Inflammatory macrophage (primary cell): ENCODE data around the gene PAK5.
A peak's percentile ranks its signal among the peaks of the same experiment; 100 is the strongest.
"Not testable (repeated sequence)": the region's sequence is repeated elsewhere in the genome, so short reads cannot be mapped to it uniquely, and the experiment has no call there.

Experiments
- DNase-seq, 2 donors: peaks; one replicate each; pipeline ENCODE4 v3.0.0-alpha.2; 2020 to 2022

PAK5 gene

DNA sequence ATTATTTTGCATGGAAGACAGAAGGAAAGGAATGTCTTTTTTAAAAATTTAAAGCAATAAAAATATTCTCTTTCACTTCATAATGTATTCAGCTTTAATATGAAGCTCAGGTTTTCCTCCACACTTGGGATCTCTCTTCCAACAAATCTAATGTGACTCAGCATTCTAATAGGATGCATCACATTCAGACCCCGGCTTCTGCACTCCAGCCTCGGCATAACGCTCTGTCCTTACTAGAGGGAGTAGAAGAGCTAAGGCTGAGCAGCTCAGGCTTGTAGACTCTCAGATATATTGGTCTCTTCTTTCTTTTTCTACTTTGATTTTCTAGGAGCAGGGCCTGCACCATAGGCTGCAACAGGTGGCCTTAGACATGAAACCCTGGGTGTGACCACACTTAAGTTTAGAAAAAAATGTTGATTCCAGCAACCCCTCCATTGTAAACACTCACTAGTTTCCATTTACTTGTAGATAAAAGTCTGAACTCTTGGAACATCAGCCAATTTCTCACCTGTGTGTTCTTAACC lies 161.7 kb downstream of the PAK5 start:
- DNase-seq = no peak

DNA sequence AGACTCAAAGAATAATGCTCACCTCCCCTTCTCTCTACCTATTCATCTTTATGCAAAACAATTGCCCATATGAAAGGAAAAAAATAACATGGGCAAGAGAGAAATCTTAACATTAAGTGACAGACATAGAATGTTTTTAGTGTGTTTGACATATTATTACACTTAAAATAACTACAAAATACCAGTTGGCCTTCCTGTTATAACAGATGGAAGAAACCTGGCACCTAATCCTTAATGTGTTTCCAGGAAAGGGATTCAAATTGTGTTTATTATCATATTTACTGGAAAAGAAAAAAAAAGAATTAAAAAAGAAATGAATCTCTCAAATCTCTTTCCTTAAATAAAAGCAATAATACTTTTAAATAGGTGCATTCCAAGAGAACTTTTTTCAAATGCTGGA lies 165.9 kb downstream of the PAK5 start:
- DNase-seq = no peak

DNA sequence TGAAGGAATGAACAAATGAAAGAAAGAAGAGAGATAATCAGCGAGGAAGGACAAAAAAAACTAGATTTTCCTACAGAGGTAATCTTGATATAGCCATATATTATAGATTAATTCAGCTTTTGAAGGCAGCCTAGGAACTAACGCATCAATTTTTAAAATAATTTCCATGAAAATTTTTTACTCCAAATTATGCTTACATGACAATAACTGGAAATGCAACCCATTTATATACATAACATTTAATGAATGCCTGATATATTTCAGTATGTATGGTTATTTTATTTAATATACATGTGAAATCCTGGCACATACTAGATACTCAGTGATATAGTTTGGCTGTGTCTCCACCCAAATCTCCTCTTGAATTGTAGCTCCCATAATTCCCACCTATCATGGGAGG lies 166.8 kb downstream of the PAK5 start:
- no peak for DNase-seq

DNA sequence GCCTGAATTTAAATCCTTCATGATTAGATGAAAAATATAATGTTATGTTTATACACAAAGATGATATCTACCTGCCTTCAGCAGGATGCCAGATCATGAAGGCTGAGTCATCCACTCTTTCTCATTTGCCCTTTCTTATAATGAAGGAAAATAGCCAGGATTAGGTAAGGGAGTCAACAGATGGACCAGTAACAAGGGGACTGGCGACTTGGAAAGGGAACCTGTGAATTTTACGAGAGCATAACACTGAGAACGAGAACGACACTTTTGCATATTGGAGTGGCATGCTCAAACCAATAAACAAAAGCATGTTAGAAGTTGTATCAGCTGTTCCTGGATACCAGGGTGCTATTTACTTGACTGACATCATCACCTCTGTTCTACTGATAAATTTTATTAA lies 170.5 kb downstream of the PAK5 start:
- no peak for DNase-seq

DNA sequence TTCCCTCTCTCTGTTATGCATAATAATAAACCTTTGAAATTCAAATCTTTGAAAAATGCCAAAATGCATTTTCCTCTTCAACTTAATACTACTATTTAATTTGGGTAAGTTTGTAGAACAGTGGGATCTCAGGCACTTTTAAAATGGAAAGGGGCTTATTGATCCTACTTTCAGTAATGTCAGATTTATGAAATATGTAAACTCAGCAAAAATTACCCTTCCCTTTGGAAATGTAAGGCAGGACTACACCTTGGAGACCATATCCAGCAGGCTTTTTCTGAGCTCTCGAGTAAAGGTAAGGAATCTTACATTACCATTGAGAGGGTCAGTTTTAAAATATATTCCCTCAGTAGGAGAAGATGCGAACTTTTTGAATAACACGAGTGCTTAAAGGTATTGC lies 175.5 kb downstream of the PAK5 start:
- DNase-seq = no peak

DNA sequence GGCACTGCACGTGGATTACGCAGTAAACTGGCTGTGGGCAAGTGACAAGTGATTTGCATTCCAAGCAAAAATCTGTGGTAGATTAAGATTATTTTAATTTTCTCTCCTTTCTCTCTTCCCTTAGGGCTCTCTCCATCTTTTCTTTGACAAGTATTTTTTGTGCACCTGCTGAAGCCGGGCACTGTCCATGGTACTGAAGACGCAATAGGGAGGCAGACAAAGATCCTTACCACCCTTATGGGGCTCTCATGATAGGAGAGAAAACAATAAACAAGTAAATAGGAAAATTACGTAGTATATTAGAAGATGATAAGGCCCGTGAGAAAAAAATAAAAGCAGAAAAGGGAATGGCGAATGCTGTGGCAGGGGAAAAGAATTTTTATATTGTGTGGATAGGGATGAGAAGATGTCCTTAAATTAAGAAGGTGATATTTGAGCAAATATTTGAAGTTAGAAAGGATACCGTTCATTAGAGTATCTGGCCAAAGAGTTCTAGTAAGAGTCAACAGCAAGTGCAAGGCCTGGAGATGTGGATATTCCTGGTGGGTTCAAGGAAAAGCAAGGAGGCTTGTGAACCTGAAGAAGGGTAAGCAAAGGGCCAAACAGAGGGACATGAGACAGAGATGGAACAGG lies 178.5 kb downstream of the PAK5 start:
- DNase-seq = no peak

DNA sequence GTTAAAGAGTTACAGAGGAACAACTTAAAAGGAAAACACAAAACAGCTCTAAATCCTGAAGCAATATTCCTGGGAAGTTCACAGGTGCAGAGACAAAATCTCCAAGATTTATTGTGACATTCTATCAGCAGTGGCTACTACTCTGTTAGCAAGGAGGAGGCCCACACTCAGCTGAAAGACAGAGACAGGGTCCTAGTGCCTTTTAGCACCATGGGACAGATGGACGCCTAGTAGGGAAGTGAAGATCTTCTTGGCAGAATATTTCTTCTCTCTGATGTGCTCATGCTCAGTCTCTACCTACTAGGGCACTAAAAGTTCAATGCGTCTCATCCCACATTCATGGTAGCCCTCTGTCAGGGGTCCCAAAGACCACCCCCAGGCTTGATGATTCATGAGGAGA lies 191.1 kb downstream of the PAK5 start:
- no peak for DNase-seq

DNA sequence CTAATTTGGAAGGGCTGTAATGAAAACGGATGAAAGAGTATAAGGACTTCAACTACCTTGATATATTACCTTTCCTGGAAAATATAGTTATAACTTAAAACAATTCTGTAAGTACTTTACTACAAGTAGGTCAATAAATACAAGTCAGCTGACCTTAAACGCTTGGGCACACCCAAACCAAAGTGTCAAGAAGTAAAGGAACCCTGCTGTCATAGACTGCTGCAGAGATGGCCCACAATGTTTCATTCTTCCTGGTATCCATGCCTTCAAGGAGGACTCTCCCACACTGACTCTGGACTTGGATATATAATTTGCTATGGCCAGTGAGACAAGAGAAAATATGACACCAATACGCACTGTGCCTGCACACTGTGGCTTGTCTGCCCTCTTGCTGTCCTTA lies 192.5 kb downstream of the PAK5 start:
- no peak for DNase-seq

DNA sequence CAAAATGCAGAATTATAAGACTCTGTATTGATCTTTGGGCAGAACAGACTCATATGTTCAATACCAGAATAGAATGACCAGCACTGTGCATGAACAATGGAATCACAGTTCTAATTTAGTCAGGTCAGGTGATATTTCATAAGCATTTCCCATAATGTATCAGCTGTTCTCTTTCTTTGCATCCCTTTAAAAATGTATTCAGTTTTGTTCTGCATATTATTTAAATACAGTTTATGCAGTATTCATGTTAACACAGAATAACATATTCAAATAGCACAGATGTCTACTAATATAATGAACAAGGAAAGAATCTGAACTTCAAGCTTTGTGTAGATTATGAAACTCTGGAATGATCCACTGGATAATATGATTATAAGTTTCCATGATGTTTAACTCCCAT lies 196.0 kb downstream of the PAK5 start:
- no peak for DNase-seq

DNA sequence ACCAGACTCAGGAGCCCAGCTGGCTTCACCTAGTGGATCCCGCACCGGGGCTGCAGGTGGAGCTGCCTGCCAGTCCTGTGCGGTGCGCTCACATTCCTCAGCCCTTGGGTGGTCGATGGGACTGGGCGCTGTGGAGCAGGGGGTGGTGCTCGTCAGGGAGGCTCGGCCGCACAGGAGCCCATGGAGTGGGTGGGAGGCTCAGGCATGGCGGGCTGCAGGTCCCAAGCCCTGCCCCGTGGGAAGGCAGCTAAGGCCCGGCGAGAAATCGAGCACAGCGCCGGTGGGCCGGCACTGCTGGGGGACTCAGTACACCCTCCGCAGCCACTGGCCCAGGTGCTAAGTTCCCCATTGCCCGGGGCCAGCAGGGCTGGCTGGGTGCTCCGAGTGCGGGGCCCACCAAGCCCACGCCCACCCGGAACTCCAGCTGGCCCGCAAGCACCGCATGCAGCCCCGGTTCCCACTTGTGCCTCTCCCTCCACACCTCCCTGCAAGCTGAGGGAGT lies 197.3 kb downstream of the PAK5 start:
- DNase-seq = not testable (repeated sequence)

DNA sequence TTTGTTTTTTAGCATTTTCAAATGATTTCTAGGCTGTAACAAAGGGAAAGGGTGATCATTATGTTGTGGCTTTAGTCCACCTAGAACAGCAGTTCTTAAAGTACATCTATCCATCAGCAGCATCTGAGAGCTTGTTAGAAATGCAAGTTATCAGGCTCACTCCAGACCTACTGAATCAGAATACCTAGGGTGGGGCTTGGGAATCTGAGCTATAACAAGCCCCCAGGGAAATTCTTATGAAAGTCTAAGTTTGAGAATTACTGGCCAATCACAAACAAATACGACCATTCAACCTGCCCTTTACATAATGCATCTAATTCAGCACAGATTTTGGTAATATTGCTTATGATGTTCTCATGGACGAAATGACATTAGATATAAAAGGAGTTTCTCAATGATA lies 201.0 kb downstream of the PAK5 start:
- DNase-seq = no peak

DNA sequence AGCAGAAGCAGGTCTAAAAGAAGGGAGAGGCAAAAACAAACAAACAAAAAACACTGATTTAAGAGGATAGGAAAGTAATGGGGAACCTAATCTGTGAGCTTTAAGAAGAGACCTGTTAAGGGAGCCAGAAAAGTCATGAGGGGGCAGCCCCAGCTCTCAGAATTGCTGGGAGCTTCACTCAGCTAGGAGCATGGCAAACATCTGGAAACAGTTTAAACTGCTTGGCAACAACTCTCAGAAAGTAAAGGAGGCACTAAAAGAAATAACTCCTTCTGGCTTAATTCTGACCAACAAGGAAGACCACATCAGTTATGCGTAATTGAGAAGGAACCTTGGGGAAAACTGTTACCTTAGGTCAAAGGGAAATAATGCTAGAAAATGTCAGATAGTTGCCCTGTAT lies 203.1 kb downstream of the PAK5 start:
- no peak for DNase-seq

DNA sequence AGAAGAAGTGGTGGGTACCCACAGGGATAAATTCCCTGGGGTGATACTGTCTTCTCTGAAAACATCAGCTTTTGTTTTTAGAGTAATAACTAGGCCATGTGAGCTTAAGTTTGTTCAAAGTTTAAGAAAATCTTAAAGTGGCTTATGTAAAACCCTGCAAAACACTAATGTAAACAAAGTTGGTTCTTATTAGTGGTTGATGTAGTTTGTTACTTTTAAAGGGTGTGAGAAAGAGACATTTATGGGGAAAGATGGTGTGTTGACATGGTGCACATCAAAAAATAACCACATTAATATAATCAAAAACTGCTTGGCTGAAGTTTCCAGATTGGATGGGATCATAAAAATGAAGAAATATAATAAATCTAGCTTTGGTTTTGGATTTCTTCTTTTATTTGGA lies 204.5 kb downstream of the PAK5 start:
- no peak for DNase-seq

DNA sequence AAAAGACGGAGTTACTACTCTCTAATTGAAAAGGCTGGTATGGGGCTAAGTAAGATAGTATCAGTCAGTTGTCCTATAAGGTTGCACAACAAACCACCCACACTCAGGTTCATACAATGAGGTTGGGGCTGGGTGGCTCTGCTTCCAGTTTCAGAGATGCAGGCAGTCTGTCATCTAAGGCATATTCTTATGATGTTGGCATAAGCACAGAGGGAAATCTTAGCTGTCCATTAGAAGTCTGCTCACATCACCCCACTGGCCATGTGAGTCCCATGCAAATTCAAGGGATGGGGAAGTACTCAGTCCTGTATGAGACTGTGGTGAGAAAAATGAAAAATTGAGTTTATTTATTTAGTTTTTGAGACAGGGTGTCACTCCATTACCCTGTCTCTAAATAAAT lies 205.9 kb downstream of the PAK5 start:
- peak; percentile 22 to 61 for DNase-seq

DNA sequence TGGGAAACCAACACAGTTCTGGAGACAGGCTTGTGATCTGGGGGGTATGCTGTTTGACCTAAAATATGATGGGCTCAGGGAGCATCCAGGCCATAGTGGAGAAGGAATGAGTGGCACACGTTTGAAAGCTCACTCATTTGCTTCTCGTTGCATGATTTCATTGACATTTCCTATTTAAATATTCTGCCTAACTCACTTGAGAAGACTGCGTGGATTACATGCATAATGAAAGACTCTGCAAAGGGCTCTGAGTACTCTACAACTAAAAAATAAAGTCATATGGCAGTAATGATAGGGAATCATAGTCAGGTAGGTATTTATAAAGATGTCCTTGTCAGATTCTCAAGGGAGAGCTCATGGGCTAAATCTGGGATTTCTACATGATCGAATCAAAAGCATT lies 206.6 kb downstream of the PAK5 start:
- no peak for DNase-seq

DNA sequence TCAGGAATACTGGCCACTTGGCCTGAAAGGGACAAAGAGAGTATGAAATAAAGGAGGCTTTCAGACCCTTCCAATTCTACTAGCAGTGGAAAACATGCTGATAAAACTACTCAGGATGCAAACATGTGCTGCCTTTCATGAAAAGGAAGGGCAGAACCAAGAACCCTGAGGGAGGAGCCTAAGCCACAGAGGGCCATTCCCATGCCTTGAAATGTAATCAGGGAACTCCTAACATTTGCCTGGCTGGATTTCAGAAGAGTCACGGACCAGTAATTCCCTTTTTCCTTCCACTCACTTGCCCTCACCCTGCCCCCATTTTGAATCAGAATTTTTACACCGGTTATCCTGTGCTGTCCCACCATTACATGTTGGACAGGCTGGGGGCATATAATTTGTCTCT lies 208.3 kb downstream of the PAK5 start:
- DNase-seq = no peak

DNA sequence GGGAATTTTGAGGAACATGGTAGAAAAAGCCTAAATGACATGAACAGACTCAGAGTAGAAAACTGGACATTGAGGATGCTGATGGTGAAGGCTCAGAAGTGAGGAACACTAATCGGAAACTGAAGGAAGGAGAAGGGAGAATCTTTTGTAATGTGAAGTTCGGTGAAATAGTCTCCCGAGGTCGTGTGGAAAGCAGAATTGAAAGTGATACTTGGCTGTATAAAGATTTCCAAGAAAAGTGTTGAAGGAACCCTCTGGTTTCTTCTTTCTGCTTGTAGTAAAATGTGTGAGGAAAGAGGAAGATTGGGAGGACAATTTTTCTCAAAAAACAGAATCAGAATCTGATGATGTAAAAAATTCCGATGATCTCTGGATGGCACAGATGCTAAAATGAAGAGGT lies 209.0 kb downstream of the PAK5 start:
- peak; percentile 29 to 70 for DNase-seq

DNA sequence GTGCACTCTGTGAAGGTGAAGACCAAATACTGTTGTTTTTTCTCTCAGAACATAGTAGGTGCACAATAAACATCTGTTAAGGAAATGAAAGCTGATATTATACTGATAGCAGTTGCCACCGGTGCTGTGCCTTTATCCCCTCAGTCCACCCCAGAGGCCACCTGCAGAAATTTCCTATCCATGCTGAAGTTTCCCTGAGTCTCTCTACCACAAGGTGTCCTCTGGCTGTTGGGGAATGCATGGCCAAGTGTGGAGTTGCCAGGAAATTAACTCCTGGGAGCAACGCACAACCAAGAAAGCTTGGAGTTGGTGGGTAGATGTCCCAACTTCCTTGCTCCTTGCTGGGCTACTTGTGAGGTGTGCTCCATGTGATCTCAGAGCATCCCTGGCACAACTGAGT lies 210.3 kb downstream of the PAK5 start:
- DNase-seq = no peak

DNA sequence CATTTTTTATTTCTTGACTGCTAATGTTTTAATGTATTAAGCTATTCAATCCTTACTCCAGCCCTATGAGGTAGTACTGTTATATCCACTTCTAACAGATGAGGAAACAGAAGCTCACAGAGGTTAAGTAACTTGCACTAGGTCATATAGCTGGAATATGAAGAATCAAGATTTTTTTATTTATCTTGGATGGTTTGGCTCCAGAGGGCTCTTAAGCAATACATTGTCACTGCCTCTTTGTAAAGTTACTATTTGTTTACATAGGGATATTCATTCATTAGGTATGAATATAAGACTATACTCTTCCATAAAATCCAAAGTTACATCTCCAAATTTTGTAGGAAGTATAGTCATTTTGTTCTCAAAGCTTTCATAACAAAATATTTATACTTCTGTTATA lies 210.7 kb downstream of the PAK5 start:
- peak in 1 of 2 donors; percentile 49 for DNase-seq

DNA sequence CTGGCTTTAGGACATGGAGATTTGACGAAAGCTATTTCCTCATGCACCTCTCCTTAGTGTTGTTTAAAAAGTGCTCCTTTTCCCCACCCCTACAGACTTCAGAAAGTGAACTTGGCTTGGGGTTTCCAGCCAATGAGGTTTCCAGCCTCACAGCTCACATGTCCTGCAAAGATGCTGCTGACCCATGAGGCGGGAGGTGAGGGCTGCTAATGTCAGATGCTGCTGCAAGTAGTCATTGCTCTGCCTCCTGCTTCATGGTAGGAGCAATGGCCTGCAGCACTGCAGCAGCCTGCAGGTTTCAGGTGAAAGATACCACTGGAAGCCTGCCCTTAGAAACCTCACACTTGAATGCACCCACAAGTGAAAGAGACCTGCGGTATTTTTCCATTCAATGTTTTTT lies 211.7 kb downstream of the PAK5 start:
- no peak for DNase-seq

DNA sequence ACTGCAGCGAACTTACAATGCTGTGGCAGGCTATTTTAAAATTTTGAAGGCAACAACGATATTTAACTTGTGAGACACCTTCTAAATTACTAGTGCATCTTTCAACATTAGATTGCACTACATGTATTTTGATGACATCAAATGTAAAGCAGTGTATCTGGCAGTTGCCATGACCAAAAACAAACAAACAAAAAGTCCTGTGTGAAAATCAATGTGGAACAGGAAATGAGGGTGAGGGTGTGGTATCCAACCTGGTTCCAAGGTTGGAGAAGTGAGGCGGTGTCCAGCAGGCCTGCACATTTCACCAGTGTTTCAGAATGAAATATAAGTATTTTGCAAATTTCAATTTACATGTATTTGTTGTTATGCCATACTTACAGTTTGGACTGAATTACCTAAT lies 212.5 kb downstream of the PAK5 start:
- DNase-seq = no peak

DNA sequence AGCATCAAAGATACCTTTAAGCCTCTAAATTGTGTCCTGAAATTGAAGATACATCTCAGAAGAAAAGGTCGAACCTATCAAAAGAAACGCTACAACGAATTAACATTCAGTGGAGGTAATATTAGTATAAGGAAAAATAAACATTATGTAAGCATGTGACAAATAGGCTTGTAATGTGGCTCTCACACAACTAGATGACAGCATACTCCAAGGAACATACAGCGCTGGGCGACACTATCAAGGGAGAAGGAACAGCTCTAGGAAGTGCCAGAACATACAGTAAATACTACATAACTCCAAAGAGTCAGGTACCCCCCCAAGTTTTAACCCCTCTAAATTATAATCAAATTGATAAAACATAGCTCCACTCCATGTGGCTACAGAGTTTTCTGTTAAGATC lies 220.9 kb downstream of the PAK5 start:
- DNase-seq = peak; percentile 41 to 63

DNA sequence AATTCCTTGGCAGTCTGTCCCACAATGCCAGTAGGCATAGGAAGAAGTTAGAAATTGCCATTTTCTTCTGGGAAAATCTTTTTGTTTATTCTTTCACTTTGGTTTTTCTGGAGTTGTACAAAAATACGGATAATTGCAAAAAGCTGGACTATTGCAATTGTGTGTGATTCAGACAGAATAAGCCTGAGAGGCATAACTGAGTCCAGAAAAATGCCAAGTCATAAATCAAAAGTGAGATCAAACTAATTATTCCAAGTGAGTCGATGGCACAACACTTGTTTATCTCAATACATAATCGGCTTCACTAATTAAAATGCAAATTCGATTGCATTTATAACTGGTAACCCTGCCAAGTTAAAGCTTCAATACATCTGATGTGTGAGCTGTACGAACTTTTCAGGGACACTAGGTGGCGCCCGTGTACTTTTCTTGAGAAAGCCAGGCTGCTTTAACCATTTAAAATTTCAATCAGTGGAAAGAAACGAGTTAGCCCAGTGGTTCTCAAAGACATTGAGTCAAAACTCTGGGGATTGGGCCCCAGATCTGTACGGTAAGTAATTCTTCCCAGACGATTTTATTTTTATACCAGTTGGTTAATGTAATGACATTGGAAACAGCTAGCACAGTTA lies 221.9 kb downstream of the PAK5 start:
- DNase-seq = peak; percentile 69 to 72

DNA sequence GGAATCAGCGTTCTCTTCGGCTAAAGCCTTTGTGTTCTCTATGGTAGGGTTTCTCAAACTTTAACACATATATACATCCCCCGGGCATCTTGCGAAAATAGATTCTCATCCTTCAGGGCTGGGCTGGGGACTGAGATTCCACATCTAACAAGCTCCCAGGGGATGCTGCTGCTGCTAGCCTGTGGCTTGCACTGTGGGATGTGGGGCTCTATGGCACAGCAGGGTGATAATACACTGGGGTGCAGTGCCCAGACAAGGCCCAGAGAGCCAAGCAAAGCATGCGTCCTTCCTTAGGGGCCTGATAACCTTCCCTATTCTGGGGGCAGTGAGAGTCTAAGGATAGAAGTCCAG lies 222.4 kb downstream of the PAK5 start:
- DNase-seq = no peak
